ENCODE results near the gene SCFD2.

SCFD2 gene

DNA sequence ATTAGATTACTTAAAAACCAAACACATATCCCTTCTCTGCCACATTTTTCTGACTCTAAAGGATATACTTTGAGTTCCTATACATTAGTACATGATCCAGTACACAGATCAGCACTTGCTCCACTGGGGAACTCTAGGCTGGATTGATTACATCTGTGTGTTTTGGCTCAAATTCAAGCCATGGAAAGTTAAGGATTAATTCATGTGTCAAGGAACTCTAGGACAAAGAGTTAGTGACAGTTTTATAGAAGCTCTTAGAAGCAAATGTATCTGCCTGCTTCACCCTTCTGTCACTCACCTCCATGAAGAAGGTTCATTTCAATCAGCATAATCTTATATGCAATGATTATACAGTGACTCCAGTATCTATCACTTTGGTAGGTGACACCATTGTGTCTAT lies 43.2 kb downstream of the SCFD2 start:
- no peak for DNase-seq (ENCODE audit: low read depth in 1 of 2, low spot score in 1 of 2)
- Histone ChIP-seq H3K27ac (replicated peaks) (no peak overlapping the region), H3K27me3 (ENCODE audit: insufficient read depth, poor library complexity, severe bottlenecking) (no peaks in the 10 kb centered on the region), H3K4me3 (replicated peaks; ENCODE audit: insufficient read depth, low read length) (no peak overlapping the region)
- TF ChIP-seq SPI1 (IDR thresholded peaks at IDR 0.05; ENCODE audit: borderline replicate concordance, low read depth) (no peak), CTCF (IDR thresholded peaks at IDR 0.05; ENCODE audit: insufficient read depth, low read length) (no peak), POLR2AphosphoS5 (IDR thresholded peaks at IDR 0.05; ENCODE audit: low read depth) (no peak), GABPA (IDR thresholded peaks at IDR 0.05; ENCODE audit: low read depth) (no peak)
- TF ChIP-seq, protein P1, sequence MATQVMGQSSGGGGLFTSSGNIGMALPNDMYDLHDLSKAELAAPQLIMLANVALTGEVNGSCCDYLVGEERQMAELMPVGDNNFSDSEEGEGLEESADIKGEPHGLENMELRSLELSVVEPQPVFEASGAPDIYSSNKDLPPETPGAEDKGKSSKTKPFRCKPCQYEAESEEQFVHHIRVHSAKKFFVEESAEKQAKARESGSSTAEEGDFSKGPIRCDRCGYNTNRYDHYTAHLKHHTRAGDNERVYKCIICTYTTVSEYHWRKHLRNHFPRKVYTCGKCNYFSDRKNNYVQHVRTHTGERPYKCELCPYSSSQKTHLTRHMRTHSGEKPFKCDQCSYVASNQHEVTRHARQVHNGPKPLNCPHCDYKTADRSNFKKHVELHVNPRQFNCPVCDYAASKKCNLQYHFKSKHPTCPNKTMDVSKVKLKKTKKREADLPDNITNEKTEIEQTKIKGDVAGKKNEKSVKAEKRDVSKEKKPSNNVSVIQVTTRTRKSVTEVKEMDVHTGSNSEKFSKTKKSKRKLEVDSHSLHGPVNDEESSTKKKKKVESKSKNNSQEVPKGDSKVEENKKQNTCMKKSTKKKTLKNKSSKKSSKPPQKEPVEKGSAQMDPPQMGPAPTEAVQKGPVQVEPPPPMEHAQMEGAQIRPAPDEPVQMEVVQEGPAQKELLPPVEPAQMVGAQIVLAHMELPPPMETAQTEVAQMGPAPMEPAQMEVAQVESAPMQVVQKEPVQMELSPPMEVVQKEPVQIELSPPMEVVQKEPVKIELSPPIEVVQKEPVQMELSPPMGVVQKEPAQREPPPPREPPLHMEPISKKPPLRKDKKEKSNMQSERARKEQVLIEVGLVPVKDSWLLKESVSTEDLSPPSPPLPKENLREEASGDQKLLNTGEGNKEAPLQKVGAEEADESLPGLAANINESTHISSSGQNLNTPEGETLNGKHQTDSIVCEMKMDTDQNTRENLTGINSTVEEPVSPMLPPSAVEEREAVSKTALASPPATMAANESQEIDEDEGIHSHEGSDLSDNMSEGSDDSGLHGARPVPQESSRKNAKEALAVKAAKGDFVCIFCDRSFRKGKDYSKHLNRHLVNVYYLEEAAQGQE (IDR thresholded peaks at IDR 0.05; ENCODE audit: insufficient replicate concordance, low read depth): no peak

DNA sequence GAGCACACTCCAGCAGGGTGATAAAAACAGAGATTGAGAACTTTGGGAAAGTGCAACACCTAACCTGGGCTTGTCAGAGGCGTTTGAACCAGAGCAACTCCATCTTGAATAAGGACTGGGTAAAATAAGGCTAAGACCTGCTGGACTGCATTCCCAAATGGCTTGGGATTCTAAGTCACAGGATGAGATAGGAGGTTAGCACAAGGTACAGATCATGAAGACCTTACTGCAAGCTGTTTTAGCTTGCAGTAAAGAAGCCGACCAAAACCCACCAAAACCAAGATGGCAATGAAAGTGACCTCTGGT lies 43.9 kb downstream of the SCFD2 start:
- no peak overlapping the region for H3K27ac ChIP-seq (replicated peaks)
- H3K4me3 ChIP-seq (replicated peaks; ENCODE audit: insufficient read depth, low read length): no peak overlapping the region
- TF ChIP-seq POLR2AphosphoS5 (IDR thresholded peaks at IDR 0.05; ENCODE audit: low read depth) (no peak), GABPA (IDR thresholded peaks at IDR 0.05; ENCODE audit: low read depth) (no peak), SPI1 (IDR thresholded peaks at IDR 0.05; ENCODE audit: borderline replicate concordance, low read depth) (no peak), CTCF (IDR thresholded peaks at IDR 0.05; ENCODE audit: insufficient read depth, low read length) (no peak)
- TF ChIP-seq, protein P1 (IDR thresholded peaks at IDR 0.05; ENCODE audit: insufficient replicate concordance, low read depth): no peak
- no peak for DNase-seq (ENCODE audit: low read depth in 1 of 2, low spot score in 1 of 2)
- no peaks in the 10 kb centered on the region for H3K27me3 ChIP-seq (ENCODE audit: insufficient read depth, poor library complexity, severe bottlenecking)

DNA sequence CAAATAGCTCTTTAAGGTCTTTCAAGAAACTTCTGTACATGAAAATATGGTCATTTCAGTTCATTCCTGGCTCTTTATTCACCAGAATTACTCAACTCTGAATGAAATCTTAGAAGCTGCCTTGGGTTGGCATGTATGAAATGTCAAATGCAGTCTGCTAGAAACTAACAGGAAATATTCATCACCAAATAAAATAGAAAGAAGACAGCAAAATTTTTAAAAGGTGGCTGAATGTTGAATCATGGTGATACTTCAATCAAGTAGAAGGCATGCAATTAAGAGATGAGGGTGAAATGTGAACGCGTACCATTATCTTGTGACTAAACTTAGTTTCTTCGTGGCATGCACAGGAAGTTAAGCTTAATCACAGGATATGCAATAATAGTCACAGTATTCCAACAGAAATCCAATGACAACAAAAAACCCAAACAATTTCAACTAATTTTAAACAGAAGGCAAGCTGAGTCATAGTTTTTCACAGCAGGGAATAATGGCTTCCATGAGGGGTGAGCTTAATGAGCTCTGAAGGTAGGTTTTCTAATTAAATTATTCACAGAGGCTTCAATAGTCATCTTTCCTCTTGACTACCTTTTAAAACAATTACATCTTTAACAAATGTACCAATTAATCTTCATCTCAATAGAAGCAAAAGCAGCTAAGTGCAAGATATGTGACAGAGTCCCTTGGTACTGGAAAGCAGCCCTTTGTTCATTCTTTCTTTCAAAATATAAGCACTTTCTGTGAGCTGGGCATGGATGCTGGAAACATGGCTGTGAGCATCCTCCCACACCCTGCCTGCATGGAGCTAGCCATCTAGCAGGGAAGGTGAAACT lies 44.5 kb downstream of the SCFD2 start:
- DNase-seq (ENCODE audit: low read depth in 1 of 2, low spot score in 1 of 2): no peak
- TF ChIP-seq POLR2AphosphoS5 (IDR thresholded peaks at IDR 0.05; ENCODE audit: low read depth) (no peak), GABPA (IDR thresholded peaks at IDR 0.05; ENCODE audit: low read depth) (no peak), SPI1 (IDR thresholded peaks at IDR 0.05; ENCODE audit: borderline replicate concordance, low read depth) (no peak), CTCF (IDR thresholded peaks at IDR 0.05; ENCODE audit: insufficient read depth, low read length) (no peak)
- TF ChIP-seq, protein P1 (IDR thresholded peaks at IDR 0.05; ENCODE audit: insufficient replicate concordance, low read depth): no peak
- Histone ChIP-seq H3K27ac (replicated peaks) (no peak overlapping the region), H3K27me3 (ENCODE audit: insufficient read depth, poor library complexity, severe bottlenecking) (no peaks in the 10 kb centered on the region), H3K4me3 (replicated peaks; ENCODE audit: insufficient read depth, low read length) (no peak overlapping the region)

Measured in HL-60 (cell line).